Spleen (tissue), 7 donors: ENCODE results near the gene MXD3.

ENCODE experiments used
- POLR2A ChIP-seq, 3 donors: fragments of 450-650 bp; IDR thresholded peaks; one replicate each; pipeline ENCODE4 v1.5.1; 2017; ENCODE audit warnings: antibody characterized with exemption in 3 of 3, mild to moderate bottlenecking in 1 of 3
- TF ChIP-seq, protein P1 (sequence below), 11 experiments: fragments of 200-600 bp in 7 of 11; fragments of 450-650 bp in 4 of 11; sonication (generic) in 4 of 11; IDR thresholded peaks in 8 of 11; conservative IDR thresholded peaks in 3 of 11; 1 replicate in 7 of 11; 2 replicates in 4 of 11; pipeline versions ENCODE4 v1.4.0 to v1.8.0; 2016 to 2021; ENCODE audit warnings: antibody characterized with exemption in 11 of 11, inconsistent platforms in 4 of 11, mild to moderate bottlenecking in 1 of 11
- donor health status: DM: no; HTN: no; CAD: no; lungs with moderate emphysema.
- donor health status: DM: no; HTN: no; CAD: no.
- donor health status: DM: no; HTN: no; CAD: no.

DNA sequence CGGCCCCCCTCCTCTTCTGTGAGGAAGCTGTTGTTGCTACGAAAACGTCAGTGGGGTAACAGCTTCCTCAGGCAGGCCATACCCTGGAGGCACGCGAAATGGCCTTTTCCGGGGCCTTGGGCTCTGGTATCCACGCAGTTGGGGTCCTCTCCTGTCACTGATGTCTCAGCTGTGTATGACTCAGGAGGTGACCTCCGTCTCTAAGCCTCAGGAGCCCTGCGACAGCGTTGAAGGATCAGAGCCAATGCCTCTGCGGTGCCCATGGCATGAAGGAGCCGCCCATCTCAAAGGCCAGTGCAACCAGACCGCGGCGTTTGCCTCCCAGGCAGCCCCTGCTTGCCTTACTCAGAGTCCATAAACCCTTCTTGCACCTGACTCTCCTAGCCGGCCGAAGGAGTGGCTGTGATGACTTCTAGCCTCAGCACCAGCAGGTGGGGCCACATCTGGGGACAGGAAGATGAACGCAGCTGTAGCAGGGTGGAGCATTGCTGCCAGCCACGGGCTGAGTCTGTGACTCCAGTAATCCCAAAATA lies 1.0 kb upstream of the MXD3 start:
- TF ChIP-seq, protein P1, sequence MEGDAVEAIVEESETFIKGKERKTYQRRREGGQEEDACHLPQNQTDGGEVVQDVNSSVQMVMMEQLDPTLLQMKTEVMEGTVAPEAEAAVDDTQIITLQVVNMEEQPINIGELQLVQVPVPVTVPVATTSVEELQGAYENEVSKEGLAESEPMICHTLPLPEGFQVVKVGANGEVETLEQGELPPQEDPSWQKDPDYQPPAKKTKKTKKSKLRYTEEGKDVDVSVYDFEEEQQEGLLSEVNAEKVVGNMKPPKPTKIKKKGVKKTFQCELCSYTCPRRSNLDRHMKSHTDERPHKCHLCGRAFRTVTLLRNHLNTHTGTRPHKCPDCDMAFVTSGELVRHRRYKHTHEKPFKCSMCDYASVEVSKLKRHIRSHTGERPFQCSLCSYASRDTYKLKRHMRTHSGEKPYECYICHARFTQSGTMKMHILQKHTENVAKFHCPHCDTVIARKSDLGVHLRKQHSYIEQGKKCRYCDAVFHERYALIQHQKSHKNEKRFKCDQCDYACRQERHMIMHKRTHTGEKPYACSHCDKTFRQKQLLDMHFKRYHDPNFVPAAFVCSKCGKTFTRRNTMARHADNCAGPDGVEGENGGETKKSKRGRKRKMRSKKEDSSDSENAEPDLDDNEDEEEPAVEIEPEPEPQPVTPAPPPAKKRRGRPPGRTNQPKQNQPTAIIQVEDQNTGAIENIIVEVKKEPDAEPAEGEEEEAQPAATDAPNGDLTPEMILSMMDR (IDR thresholded peaks at IDR 0.05 in 8 of 11, conservative IDR thresholded peaks at IDR 0.05 in 3 of 11): no peak
- no peak for TF ChIP-seq POLR2A (IDR thresholded peaks at IDR 0.05)
